ENCODE results near the gene CSPG4.

- TF ChIP-seq, protein P1, sequence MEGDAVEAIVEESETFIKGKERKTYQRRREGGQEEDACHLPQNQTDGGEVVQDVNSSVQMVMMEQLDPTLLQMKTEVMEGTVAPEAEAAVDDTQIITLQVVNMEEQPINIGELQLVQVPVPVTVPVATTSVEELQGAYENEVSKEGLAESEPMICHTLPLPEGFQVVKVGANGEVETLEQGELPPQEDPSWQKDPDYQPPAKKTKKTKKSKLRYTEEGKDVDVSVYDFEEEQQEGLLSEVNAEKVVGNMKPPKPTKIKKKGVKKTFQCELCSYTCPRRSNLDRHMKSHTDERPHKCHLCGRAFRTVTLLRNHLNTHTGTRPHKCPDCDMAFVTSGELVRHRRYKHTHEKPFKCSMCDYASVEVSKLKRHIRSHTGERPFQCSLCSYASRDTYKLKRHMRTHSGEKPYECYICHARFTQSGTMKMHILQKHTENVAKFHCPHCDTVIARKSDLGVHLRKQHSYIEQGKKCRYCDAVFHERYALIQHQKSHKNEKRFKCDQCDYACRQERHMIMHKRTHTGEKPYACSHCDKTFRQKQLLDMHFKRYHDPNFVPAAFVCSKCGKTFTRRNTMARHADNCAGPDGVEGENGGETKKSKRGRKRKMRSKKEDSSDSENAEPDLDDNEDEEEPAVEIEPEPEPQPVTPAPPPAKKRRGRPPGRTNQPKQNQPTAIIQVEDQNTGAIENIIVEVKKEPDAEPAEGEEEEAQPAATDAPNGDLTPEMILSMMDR (IDR thresholded peaks at IDR 0.05), result no peak
- TF ChIP-seq POLR2A (IDR thresholded peaks at IDR 0.05) (no peak), EP300 (IDR thresholded peaks at IDR 0.05) (no peak)
Measured at GRCh38 chr15:75696311-75696720, 16.3 kb downstream of the CSPG4 start.

Data from ovary (tissue), 3 donors.